ENCODE results near the gene MRPS34.

MRPS34 gene

DNA sequence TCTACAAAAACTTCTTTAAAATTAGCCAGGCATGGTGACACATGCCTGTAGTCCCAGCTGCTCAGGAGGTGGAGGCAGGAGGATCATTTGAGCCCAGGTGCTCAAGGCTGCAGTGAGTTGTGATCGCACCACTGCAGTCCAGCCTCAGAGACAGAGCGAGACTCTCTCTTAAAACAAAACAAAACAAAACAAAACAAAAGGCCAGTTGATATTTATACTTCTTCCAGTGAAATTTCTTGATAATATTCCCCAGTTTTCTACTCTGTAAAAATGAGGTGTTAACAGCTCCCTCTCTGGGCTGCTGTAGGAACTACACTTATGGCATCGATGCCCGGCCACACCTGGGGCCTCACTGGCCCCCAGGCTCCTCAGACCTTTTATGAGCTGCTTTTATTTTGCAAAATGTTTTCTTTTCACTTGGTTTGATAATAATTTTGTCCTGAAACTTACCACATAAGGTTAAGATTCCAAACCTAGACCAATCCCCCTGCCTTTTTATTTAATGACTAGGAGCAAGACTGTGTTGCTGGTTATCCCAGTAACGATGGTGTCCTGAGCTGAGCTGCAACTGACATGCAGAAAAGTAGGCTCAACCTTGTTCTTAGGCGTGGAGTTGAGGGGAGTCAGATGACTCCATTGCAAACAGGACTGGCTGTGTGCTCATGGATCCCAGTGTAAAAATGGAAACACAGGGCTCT is 49.3 kb downstream of the MRPS34 start:
- DNase-seq, result no peak
